ENCODE measurements around the gene CHD9. TPM values are rescaled to one million over a fixed set of nuclear protein-coding genes. Genes with fewer than 3 reads are reported as not detected.

The CHD9 gene
- total and polyA plus RNA-seq, 9 of the 15 experiments (the other 6 are each of a cell fraction or from before 2014, with no cell fraction given), result 29.0 to 69.3 (median 40.6) TPM

- TF ChIP-seq SAFB (IDR thresholded peaks at IDR 0.05; ENCODE audit: borderline replicate concordance, low read depth, low read length), result no peak
- TF ChIP-seq NCOR1 (IDR thresholded peaks at IDR 0.05), result no peak
- no peak for TF ChIP-seq NFYB (IDR thresholded peaks at IDR 0.05; ENCODE audit: extremely low read depth, insufficient read length)
- no peak for TF ChIP-seq SMAD2 (IDR thresholded peaks at IDR 0.05; ENCODE audit: low read depth, low read length)
- TF ChIP-seq, protein P1, sequence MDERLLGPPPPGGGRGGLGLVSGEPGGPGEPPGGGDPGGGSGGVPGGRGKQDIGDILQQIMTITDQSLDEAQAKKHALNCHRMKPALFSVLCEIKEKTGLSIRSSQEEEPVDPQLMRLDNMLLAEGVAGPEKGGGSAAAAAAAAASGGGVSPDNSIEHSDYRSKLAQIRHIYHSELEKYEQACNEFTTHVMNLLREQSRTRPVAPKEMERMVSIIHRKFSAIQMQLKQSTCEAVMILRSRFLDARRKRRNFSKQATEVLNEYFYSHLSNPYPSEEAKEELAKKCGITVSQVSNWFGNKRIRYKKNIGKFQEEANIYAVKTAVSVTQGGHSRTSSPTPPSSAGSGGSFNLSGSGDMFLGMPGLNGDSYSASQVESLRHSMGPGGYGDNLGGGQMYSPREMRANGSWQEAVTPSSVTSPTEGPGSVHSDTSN (CRISPR knock-in tag; IDR thresholded peaks at IDR 0.05; ENCODE audit: low read depth), result no peak
- TF ChIP-seq, protein P1 (tag; conservative IDR thresholded peaks at IDR 0.05; ENCODE audit: low read depth), result no peak
Observed at GRCh38 chr16:53105565-53105964, 50.8 kb downstream of the CHD9 start (continued).

GRCh38 chr16:53111078-53111791 lies 56.4 kb downstream of the CHD9 start:
- POLR2A ChIA-PET, result interaction anchor here (0.8 to 2.4 kb wide), 7 partner anchors 9 to 127 kb away, joined by 3 to 12 read pairs (median 4); no protein-coding TSS in a partner anchor
- no peak for DNase-seq (ENCODE audit: extremely low read depth in 1 of 4, low spot score in 3 of 4)
- no TSS peak for BruUV-seq (replicated peaks)
- peaks cover 54% of the 10 kb centered on the region for H3K79me2 ChIP-seq (ENCODE audit: control insufficient read depth, insufficient read depth, low read length)
- no peak overlapping the region; the same call in 2 of the 3 replicates for H3K27ac ChIP-seq (ENCODE audit: extremely low read depth, low read depth, low read length)
- no peaks in the 10 kb centered on the region for H4K20me1 ChIP-seq (replicated peaks; ENCODE audit: control insufficient read depth, insufficient read depth, low read length)
- H3K9me1 ChIP-seq (ENCODE audit: control insufficient read depth, insufficient read depth, low read length), result no peaks in the 10 kb centered on the region
- H3K9me3 ChIP-seq (replicated peaks; ENCODE audit: control insufficient read depth, insufficient read depth, low read depth, low read length), result no peaks in the 10 kb centered on the region
- no peak overlapping the region for H3K4me3 ChIP-seq
- H3K9ac ChIP-seq (ENCODE audit: insufficient read depth in 1 of 2, low read depth in 2 of 2, low read length in 2 of 2), result 0 out of 4 replicates have a peak overlapping the region, but pooled peaks of 1 of the 2 experiments have one; percentile 35
- 43% methylated on average over 5 of the region's 5 CpGs for WGBS (ENCODE audit: insufficient coverage, low coverage, missing lambda C conversion rate)
- intact Hi-C loops (cut with micrococcal nuclease), result no loop called here
- no peak overlapping the region; the same call in 1 of the 2 replicates for H3K4me2 ChIP-seq (ENCODE audit: insufficient read depth, low read length)
- CTCF ChIA-PET (ENCODE audit: low intra/inter-chr PET ratio), result no interaction called here
- H3K36me3 ChIP-seq (ENCODE audit: control insufficient read depth, insufficient read depth, low read length), result 0 out of 3 replicates have a peak, but pooled peaks cover 5% of the 10 kb centered on the region
- TF ChIP-seq ATF3 (IDR thresholded peaks at IDR 0.05) (0 out of 2 replicates have a peak, but pooled peaks have one; percentile 16), ATF3 (CRISPR knock-in tag; conservative IDR thresholded peaks at IDR 0.05) (no peak), SNIP1 (IDR thresholded peaks at IDR 0.05; ENCODE audit: low read depth) (no peak)
- in situ Hi-C loops (cut with MboI), result no loop called here
- no peak overlapping the region for H2AFZ ChIP-seq (ENCODE audit: low read depth, low read length)
- peak; percentile 65 for ATAC-seq
- peak; percentile 29 for FAIRE-seq
- peaks cover 9 to 19% of the 10 kb centered on the region in 2 experiments; a peak in 4 of 5 replicates for H3K4me1 ChIP-seq (replicated peaks in 1 of 2; ENCODE audit: control insufficient read depth in 2 of 2, insufficient read depth in 2 of 2, low read length in 2 of 2)
- H3K27me3 ChIP-seq (ENCODE audit: control insufficient read depth in 2 of 2, insufficient read depth in 2 of 2, low read length in 2 of 2), result no peaks in the 10 kb centered on the region
